Measurements from ENCODE around the gene IPO7.
"Not testable (repeated sequence)": the region's sequence is repeated elsewhere in the genome, so short reads cannot be mapped to it uniquely, and the experiment has no call there.

Gene IPO7

GRCh38 chr11:9397746-9398680 lies 13.6 kb downstream of the IPO7 start:
- H3K27ac ChIP-seq, result no peak overlapping the region

DNA sequence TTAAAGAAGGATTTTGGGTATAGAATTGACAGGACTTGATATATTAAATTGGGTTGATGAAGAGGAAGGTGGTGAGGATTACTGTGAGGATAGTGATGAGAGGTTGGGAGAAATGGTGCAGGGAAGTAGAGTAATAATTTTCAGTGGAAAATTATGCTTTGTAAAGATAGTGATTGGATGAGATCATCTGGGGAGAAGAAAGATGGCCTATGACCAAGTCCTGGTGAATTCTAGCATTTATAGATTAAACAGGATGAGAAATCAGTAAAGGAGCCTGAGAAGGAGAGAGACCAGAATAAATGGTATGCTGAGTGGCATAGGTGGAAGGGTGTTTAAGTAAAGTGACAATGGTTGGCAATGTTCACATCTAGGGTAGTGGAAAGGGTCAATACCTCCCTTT lies 15.0 kb downstream of the IPO7 start:
- no peak for DNase-seq (ENCODE audit: low read depth, low spot score)
- no peak overlapping the region for H3K27ac ChIP-seq

More at GRCh38 chr11:9397746-9398680, 13.6 kb downstream of the IPO7 start:
- DNase-seq (ENCODE audit: low read depth, low spot score), result no peak

GRCh38 chr11:9401884-9402283 lies 17.4 kb downstream of the IPO7 start:
- H3K27ac ChIP-seq; DNase-seq (ENCODE audit: low read depth, low spot score): not testable (repeated sequence)

- no peak for DNase-seq (ENCODE audit: low read depth, low spot score)
- H3K27ac ChIP-seq, result no peak overlapping the region
Measured at GRCh38 chr11:9428706-9429105, 44.3 kb downstream of the IPO7 start.

GRCh38 chr11:9438611-9439010 lies 54.2 kb downstream of the IPO7 start:
- DNase-seq (ENCODE audit: low read depth, low spot score), result no peak
- no peak overlapping the region for H3K27ac ChIP-seq

- no peak overlapping the region for H3K27ac ChIP-seq
- DNase-seq (ENCODE audit: low read depth, low spot score), result no peak
Measured at GRCh38 chr11:9446230-9446629, 61.8 kb downstream of the IPO7 start.

DNA sequence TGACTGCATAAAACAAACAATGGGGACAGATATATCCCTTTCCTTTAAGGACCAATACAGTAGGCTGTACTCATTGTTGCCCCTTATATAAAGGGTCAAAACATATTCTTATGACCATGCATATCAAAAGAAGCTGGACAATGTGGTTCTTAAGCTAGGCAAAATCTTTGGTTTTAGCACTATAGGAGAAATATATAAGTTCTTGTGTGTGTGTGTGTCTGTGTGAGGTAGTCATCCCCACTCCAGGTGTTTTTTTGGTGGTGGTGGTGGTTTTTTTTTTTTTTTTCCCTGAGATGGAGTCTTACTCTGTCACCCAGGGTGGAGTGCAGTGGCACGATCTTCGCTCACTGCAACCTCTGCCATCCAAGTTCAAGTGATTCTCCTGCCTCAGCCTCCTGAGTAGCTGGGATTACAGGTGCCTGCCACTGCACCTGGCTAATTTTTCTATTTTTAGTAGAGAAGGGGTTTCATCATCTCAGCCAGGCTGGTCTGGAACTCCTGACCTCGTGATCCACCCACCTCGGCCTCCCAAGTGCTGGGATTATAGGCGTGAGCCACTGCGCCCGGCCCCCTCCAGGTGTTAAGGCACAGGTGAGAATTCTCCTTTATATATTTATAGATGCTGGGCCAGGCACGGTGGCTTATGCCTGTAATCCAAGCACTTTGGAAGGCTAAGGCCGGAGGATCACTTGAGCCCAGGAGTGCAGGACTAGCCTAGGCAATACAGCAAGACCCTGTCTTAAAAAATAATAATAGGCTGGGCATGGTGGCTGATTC lies 64.3 kb downstream of the IPO7 start:
- no peak for DNase-seq (ENCODE audit: low read depth, low spot score)

GRCh38 chr11:9452023-9452422 lies 67.6 kb downstream of the IPO7 start:
- DNase-seq (ENCODE audit: low read depth, low spot score); H3K27ac ChIP-seq: not testable (repeated sequence)

More for the DNA sequence above, 64.3 kb downstream of the IPO7 start:
- no peak overlapping the region for H3K27ac ChIP-seq

DNA sequence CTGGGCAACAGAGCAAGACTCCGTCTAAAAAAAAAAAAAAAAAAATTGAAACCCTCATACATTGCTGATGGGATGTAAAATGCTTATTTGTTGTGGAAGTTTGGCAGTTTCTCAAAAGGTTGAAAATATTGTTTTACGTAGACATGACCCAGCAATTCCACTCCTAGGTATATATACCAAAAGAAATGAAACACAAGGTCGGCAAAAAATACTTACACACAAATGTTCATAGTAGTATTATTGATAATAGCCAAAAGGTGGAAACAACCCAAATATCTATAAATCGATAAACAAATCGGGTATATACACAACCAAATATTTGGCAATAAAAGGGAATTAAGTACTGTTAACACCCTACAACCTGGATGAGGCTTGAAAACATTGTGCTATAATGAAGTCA lies 71.3 kb downstream of the IPO7 start:
- no peak for DNase-seq (ENCODE audit: low read depth, low spot score)
- no peak overlapping the region for H3K27ac ChIP-seq

DNA sequence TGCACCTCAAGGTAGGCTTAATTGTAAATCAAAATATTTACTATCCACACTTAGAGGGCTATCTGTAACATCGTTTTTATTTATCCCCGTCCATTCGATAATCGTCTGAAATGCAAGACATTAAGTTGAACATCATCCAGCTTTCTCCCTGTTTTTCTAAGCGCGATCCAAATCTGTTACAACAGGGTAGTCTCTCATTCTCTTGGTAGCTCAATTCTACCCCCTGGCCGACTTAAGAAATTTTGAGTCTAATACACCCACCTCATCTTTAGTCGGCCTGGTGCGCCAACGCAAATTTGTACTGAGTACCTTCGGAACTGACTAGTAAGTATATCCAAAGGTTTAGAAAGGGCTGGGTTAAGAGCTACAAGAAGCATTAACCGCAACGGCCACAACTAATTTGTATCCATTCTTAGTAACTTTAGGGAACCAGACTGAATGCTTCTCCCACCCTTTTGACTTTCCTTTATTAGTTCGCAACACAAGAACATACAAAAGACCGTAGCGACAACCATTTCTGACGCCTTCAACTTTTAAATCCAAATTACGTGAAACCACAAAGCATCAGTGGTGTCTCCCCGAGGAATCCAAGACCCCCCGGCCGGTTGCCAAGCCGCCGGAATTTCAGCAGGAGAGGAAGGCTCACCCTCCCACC lies 75.3 kb downstream of the IPO7 start:
- DNase-seq (ENCODE audit: low read depth, low spot score), result no peak
- H3K27ac ChIP-seq, result peak overlapping the region; percentile 99

DNA sequence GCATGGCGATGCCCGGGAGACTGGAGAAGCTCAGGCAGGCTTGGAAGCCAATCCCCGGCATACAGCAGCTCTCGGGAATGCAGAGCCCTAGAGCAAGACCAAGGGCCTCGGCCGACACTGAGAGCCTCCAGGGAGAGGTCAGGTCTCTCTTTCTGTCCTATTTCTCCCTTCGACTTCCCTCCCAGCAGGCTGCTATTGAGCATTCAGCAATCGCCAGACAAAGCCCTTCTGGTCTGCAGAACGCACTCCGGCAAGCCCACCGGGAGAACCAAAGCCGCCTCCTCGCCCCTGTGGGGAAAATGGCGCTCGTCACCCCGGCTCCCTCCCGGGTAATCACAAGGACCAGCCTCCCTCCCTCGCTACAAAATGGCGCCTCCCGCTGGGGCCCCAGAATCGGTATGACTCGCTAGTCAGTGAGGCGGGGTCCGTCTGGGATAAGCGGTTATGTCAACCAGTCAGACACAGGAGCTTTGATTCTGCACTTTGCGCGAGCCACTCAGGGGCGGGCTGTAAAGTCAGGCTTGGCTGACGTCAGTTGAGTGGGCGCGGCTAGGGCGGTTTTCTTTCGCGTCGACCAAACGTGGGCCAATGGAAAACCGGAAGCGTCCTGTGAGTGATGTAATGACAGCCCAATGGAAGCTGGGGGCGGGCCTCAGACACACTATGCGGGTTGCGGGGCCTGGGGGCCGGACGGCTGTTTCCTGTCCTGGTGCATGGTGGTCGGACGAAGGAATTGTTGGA lies 76.0 kb downstream of the IPO7 start, which contains the start of gene ZNF143:
ZNF143 (plus strand) TSS at position 691 of the 741 bp plus-strand sequence. CDS start 10,297 bp downstream, outside the sequence.
- peak within 1 kb of the TSS; percentile 99 for H3K27ac ChIP-seq

GRCh38 chr11:9461063-9461759 lies 76.8 kb downstream of the IPO7 start:
- peak; percentile 27 for DNase-seq (ENCODE audit: low read depth, low spot score)
- H3K27ac ChIP-seq, result peak overlapping the region; percentile 99

More for the DNA sequence above, 76.0 kb downstream of the IPO7 start, which contains the start of gene ZNF143:
- peak; percentile 98 for DNase-seq (ENCODE audit: low read depth, low spot score)

- H3K27ac ChIP-seq, result peak overlapping the region; percentile 99
- DNase-seq (ENCODE audit: low read depth, low spot score), result no peak
Measured at GRCh38 chr11:9461760-9462134, 77.3 kb downstream of the IPO7 start.

GRCh38 chr11:9462172-9462799 lies 77.8 kb downstream of the IPO7 start:
- H3K27ac ChIP-seq, result peak overlapping the region; percentile 99
- DNase-seq (ENCODE audit: low read depth, low spot score), result no peak

DNA sequence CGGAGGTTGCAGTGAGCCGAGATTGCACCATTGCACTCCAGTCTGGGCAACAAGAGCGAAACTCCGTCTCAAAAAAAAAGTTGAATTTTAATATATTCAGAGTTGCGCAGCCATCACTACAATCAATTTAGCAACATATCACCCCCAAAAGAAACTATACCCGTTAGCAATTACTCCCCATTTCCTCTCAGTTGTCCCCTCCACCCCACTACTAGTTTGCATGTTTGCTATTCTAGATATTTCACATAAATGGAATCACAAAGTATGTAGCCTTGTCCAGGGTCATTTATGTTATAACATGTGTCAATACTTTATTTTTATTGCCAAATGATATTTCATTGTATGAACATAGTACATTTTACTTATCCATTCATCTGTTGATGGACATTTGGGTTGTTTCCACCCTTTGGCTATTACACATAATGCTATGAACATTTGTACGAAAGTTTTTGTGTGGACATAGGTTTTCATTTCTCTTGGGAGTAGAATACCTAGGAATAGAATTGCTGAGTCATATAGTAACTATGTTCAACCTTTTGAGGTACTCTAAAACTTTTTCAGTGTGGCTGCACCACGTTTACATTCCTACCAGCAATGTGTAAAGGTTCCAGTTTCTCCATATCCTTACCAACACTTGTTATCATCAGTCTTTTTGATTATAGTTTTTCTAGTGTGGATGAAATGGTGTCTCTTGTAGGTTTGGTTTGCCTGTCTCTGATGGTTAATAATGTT lies 78.5 kb downstream of the IPO7 start:
- H3K27ac ChIP-seq, result peak overlapping the region; percentile 99
- DNase-seq (ENCODE audit: low read depth, low spot score), result no peak

GRCh38 chr11:9470765-9471164 lies 86.3 kb downstream of the IPO7 start:
- no peak overlapping the region for H3K27ac ChIP-seq
- no peak for DNase-seq (ENCODE audit: low read depth, low spot score)

GRCh38 chr11:9473408-9473807 lies 89.0 kb downstream of the IPO7 start:
- DNase-seq (ENCODE audit: low read depth, low spot score), result no peak
- no peak overlapping the region for H3K27ac ChIP-seq

- no peak for DNase-seq (ENCODE audit: low read depth, low spot score)
- no peak overlapping the region for H3K27ac ChIP-seq
Measured at GRCh38 chr11:9479899-9480298, 95.4 kb downstream of the IPO7 start.
